ENCODE measurements around the gene TCF19. TPM values are rescaled to one million over a fixed set of nuclear protein-coding genes. Genes with fewer than 3 reads are reported as not detected.

The TCF19 gene
- total RNA-seq, 4 donors from 2014 or later = 3.9 to 5.9 (median 5.1) TPM

GRCh38 chr6:31149827-31150447, 8.5 kb upstream of the TCF19 start:
- peaks cover 0 to 72% of the 10 kb centered on the region in 2 donors for H3K36me3 ChIP-seq
- no peaks in the 10 kb centered on the region for H3K9me3 ChIP-seq
- ATAC-seq = no peak
- no peak overlapping the region for H3K27ac ChIP-seq
- no peaks in the 10 kb centered on the region for H3K27me3 ChIP-seq
- WGBS, 2 donors (ENCODE audit: low coverage in 1 of 2) = 87 to 93% methylated on average over 3 of the region's 6 CpGs
- H3K4me1 ChIP-seq = no peaks in the 10 kb centered on the region
- no peak overlapping the region for H3K4me3 ChIP-seq
- TF ChIP-seq POLR2AphosphoS5 (IDR thresholded peaks at IDR 0.05) (no peak), EP300 (IDR thresholded peaks at IDR 0.05) (no peak), POLR2A (IDR thresholded peaks at IDR 0.05) (no peak), CTCF (IDR thresholded peaks at IDR 0.05) (no peak)

- ATAC-seq = no peak
- 90 to 95% methylated on average over 3 to 7 of the region's 7 CpGs for WGBS, 2 donors (ENCODE audit: low coverage in 1 of 2)
- Histone ChIP-seq H3K9me3 (no peaks in the 10 kb centered on the region), H3K27ac (no peak overlapping the region), H3K4me1 (peaks cover 0 to 12% (median 5%) of the 10 kb centered on the region in 3 donors), H3K4me3 (no peak overlapping the region), H3K27me3 (no peaks in the 10 kb centered on the region), H3K36me3 (peaks cover 0 to 63% of the 10 kb centered on the region in 2 donors)
- TF ChIP-seq EP300 (IDR thresholded peaks at IDR 0.05) = no peak
- TF ChIP-seq POLR2AphosphoS5 (IDR thresholded peaks at IDR 0.05) = no peak
- no peak for TF ChIP-seq POLR2A (IDR thresholded peaks at IDR 0.05)
- TF ChIP-seq CTCF (IDR thresholded peaks at IDR 0.05) = no peak
Measured at GRCh38 chr6:31152781-31153180, 5.6 kb upstream of the TCF19 start.

- ATAC-seq = no peak
- H3K4me1 ChIP-seq = peaks cover 0 to 21% (median 11%) of the 10 kb centered on the region in 3 donors
- no peaks in the 10 kb centered on the region for H3K27me3 ChIP-seq
- WGBS, 2 donors (ENCODE audit: low coverage in 1 of 2) = 87 to 100% methylated on average over 2 to 11 of the region's 15 CpGs
- no peaks in the 10 kb centered on the region for H3K9me3 ChIP-seq
- no peak for TF ChIP-seq POLR2A (IDR thresholded peaks at IDR 0.05)
- TF ChIP-seq POLR2AphosphoS5 (IDR thresholded peaks at IDR 0.05) = no peak
- TF ChIP-seq EP300 (IDR thresholded peaks at IDR 0.05) = no peak
- TF ChIP-seq CTCF (IDR thresholded peaks at IDR 0.05) = no peak
- no peak overlapping the region for H3K27ac ChIP-seq
- no peak overlapping the region for H3K4me3 ChIP-seq
- H3K36me3 ChIP-seq = peaks cover 0 to 49% of the 10 kb centered on the region in 2 donors
Measured at GRCh38 chr6:31154436-31154835, 4.0 kb upstream of the TCF19 start.

- no peak for ATAC-seq
- no peak overlapping the region for H3K27ac ChIP-seq
Measured at GRCh38 chr6:31156641-31157040, 1.7 kb upstream of the TCF19 start.

More at GRCh38 chr6:31156641-31157040, 1.7 kb upstream of the TCF19 start:
- Histone ChIP-seq H3K27me3 (no peaks in the 10 kb centered on the region), H3K4me3 (no peak overlapping the region), H3K9me3 (no peaks in the 10 kb centered on the region), H3K4me1 (peaks cover 0 to 27% (median 14%) of the 10 kb centered on the region in 3 donors), H3K36me3 (peaks cover 0 to 30% of the 10 kb centered on the region in 2 donors)
- WGBS, 2 donors (ENCODE audit: low coverage in 1 of 2) = 40 to 83% methylated on average over 1 to 7 of the region's 7 CpGs
- TF ChIP-seq CTCF (IDR thresholded peaks at IDR 0.05) = no peak
- TF ChIP-seq POLR2AphosphoS5 (IDR thresholded peaks at IDR 0.05) = no peak
- no peak for TF ChIP-seq POLR2A (IDR thresholded peaks at IDR 0.05)
- no peak for TF ChIP-seq EP300 (IDR thresholded peaks at IDR 0.05)
